HG03095 (cell line): ENCODE results near the gene C6orf141.
A peak's percentile ranks its signal among the peaks of the same experiment; 100 is the strongest.

Experiments used
- ATAC-seq: cut with Tn5 transposase; IDR thresholded peaks from one replicate; pipeline ENCODE4 v1.9.1; 2021; ENCODE audit warnings: moderate library complexity; ENCODE audit not compliant: unreplicated experiment

C6orf141 gene

DNA sequence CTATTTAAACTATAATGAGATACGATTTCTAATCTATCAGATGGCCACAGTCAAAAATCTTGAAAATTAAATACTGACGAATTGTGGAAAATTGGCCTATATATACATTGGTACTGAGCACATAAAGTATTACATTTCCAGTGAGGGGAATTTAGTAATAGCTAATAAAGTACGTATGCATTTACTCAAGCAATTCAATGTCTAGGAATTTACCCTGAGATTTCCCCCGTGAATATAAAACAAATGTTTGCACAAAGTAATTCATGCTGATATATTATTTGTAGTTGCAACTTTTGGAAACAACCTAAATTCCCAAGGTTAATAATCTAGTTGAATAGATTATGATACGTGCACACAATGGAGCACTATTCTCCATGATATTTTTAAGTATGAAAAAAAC, 14.7 kb upstream of the C6orf141 start:
- ATAC-seq = no peak

DNA sequence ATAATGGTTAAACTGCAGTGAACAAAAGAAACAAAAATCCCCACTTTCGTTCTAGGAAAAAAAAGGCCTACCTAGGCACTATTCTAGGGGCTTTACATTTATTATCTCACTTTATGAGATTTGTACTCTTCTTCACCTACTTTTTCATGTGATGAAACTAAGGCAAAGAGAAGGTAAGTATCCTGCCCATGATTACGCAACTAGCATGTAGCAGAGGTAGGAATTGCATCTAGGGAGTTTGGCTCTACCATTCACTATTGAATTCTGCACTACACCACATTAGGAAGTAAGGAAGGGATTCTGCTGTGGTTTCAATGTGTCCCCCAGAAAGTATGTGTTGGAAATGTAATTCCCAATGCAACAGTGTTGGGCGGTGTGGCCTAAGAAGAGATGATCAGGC, 11.4 kb upstream of the C6orf141 start:
- ATAC-seq = no peak

DNA sequence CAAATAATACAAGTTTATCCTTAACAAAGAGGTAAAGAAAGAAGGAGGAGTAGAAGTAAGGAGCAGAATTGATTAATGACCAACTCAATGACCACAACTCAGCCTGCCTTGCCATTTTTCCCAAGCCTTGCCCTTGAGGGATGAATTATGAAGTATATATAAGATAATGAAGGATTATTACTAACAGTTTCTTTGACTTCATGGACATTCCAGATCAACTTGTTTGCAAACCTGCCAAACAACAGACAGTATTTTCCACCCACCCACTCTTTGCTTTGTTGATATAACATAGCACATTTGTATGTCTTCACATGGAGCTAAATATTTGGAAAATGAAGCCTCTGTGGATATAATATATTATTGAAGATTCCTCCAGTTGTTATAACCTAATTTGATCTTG, 9.9 kb upstream of the C6orf141 start:
- no peak for ATAC-seq

DNA sequence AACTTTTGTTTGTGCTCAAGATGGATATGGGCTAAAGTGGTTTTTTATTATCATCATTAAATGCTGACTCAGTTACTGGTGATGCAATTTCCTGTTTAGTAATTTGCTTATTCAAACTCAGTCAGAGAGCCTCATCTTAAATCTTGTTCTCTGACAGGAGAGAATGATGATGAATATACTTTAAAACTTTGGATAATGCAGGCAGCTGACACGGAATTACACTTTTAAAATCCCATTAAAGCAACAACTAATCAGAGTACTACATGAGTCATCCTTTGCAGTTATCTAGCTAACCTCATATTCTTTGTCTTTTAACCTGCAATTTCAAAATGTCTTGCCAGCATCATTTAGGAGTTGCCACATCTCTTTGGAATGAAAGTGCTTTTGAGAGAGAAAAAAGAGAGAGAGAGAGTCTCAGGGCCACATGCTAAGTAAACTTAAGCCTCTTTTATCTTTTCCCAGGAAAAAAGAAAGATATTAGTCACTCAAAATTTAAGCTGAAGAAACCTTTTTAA, 9.2 kb upstream of the C6orf141 start:
- no peak for ATAC-seq

DNA sequence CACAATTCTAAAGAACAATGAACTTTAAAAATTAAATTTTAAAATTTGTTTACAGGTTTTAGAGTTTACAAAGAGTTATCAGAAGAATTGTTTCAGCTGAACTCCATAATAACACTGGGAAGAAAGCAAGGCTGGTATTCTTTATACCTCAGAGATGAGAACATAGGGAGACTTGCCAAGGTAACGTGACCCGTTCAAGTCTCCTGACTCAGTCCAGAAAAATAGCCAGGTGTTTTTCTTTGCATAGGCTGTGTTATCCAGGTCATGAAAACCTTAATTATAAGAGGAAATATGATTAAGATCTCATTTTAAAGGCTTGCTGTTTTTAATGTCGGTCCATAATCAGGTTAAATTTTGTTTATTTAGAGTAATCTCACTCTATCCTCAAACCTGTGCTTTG, 8.5 kb upstream of the C6orf141 start:
- ATAC-seq = no peak

DNA sequence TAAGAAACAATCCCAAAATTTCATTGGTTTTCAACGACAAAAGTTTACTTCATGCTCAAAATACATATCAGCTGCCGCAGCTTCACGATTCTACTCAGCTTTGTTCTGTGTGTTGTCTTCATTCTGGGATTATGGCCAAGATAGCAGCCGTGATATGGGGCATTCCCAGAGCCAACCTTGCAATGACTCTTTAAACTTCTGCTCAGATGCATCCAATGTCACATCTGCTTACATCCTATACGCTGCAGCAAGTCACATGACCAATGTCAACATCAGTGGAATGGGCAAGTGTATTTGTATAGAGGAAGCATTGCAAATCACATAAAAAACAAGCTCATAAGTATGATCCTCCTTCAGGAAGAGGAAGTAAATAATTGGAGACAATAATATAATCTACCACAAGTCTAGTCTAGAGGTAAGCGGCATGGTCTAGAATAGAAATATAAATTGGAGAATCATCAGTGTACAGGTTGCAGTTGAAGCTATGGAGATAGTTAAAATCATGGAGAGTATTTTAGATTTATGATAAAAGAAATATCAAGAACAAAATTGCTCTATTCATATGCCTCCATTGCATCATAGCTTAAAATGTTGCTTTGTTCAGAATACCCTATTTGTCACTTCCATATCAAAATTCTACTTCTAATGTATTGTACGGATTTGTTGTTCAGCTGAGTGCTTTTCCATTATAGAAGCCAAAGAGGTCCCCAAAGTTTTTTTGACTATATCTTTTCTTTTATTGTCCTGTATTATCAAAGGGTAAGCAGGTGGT, 7.2 kb upstream of the C6orf141 start:
- no peak for ATAC-seq

DNA sequence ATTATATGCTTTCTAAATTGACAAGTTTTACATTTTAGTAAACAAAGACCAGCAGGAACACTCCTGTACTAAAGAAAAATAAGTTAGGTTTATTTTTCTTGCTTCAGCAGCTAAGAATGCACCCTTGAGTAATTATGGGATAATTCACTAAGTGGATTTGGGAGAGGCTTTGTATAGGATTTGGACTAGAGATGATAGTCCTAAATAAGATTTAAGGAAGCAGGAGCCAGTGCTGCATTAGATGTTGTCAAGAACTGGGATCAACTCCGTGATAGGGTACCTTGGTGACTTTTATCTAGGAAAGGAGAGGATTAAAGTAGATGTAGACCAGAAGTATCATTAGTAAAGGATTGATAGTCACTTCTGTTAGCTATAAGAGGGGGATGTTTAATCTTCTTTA, 4.1 kb upstream of the C6orf141 start:
- no peak for ATAC-seq

DNA sequence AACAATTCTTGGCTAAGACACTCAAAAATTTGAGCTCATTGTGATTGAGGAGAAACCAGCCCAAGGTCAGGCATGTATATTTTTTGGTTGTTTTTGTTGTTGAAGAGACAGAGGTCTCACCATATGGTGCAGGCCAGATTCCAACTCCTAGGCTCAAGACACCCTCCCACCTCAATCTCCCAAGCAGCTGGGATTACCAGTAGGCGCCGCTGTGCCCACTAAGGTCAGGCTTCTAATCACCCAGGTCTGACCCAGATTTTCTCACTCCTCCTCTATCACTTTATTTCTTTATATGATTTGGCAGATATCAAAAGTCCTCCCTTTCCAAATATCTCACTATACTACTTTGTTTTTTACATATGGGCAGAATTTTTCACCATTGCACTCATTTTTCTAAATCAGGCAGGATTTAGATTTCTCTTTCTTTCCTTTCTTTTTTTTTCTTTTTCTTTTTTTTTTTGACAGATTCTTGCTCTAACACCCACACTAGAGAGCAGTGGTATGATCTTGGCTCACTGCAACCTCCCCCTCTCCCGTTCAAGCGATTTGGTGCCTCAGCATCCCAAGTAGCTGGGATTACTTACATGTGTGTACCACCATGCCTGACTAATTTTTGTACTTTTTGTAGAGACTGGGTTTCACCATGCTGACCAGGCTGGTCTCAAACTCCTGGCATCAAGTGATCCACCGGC, 1.7 kb upstream of the C6orf141 start:
- no peak for ATAC-seq

DNA sequence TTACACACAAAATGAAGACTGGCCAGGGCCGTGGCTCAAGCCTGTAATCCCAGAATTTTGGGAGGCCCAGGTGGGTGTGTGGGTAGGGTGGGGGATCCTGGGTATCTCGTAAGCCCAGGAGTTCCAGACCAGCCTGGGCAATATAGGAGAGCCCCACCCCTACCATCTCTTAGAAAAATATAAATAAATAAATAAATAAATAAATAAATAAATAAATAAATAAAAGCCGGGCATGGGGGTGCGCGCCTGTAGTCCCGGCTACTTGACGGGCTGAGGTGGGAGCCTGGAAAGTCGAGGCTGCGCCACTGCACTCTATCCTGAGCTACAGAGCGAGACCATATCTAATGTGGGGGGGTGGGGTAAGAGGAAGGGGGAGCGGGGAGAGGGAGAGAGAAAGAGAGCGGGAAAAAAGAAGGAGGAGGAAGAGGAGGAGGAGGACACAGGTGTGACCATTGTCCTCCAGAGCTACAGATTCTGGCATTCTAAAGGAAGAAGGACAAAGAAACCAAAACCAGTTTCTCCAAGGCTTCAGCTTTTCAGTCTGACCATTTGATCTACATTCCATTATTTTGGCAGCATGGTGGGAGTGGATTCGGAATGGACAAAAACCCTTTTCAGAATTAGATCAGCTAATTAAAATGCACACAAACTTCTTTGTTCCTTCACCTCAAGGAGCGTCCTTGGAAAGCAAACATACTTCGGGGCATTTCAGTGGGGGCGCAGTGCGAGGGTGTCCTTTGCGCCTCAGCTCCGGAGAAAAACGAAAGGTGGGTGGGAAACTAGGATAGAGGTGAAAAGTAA, 577 bp upstream of the C6orf141 start:
- ATAC-seq = no peak

DNA sequence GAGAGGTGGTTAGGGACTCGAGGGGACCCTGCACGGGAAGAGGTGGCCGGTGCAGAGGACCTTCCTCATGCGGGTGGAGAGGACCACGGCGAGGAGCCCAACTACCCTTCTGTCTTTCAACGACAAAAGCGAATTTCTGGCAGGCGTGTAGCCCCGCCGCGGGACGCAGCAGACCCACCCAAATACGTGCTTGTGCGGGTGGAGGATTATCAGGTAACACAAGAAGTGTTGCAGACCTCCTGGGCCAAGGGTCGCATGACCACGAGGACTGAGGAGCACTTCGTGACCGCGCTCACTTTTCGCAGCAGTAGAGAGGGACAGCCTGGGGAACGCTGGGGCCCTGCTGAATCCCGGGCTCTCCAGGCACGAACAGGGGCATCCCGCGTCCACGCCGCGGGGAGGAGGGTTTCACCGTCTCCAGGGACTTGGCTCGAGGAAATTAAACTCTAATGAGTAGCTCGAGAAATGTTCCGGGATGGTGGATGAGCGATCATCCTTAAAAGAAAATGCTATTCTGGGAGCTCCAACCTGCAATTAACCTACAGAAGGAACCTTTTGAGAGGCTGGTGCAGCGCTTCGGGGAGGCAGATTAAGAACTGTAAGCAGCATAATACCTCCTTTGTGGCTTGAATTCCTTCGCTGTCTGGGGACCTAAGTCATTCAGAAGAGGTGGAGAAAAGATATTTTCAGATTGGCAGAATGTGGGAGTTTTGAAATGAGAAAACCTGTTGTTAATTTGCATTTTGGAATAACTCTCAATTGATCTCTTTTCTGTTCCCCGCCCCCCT, 804 bp downstream of the C6orf141 start:
- ATAC-seq = peak; percentile 38

DNA sequence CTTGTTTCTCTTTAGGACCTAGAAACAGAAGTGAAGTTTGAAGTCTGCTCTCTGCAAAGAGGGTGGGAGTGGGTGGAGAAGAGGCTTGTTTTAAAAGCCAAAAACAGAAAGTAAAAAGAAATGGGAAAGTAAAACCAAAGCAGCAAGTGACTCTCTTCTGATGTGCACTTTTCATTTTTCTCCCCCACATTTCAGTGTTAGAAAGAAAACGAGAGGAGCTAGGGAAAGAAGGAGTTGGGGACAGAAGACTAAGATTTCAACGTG, 1.3 kb downstream of the C6orf141 start:
- peak; percentile 52 for ATAC-seq

DNA sequence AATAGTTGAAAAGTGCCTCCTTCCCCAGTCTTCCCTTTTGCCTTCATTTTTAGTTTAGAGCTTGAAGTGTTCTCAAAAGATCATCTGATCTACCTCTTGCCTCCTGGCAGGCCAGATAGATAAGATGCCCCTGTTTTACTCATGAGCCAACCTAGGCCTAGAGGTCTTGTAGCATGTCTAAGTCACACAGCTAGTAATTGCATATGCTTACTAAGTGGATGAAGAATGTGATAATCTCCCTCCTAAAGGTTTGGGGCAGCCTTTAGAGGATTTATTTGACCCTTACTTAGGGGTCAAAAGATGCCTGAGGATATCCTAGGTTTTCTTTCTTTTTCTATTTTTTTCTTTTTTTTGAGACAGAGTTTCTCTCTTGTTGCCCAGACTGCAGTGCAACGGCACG, 2.1 kb downstream of the C6orf141 start:
- ATAC-seq = no peak

DNA sequence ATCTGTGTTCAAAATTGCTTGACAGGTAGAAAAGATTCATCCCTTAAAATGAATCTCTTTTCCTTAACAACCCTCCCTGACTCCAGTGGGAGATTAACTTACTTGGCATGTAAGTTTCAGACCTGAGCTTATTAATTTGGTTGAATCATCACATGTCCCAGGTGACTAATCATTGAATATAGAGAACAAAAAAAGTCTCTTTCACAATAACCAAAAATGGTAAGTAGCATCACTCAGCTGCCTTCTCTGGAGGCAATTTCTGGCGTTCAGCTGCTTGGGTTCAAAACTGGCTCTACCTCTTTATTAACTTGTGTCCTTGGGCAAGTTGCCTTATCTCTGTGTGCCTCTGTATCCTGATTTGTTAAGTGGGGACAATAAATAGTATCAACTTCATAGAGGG, 2.9 kb downstream of the C6orf141 start:
- ATAC-seq = no peak

DNA sequence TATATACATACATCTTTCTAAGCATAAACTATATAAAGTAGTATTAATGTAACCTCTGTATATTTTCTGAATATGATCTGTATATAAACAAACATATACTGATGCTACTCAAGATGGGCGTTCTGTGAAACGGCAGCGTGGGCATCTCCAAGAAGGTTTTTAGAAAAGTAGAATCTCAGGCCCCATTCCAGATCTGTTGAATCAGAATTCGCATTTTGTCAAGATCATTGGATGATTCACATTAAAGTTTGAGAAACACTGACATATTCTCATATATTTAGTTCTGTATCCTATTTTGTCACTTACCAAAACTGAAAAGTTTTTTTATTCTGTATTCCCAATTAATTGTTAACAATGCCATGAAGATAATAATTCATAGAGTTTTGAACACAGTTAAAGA, 5.5 kb downstream of the C6orf141 start:
- no peak for ATAC-seq

DNA sequence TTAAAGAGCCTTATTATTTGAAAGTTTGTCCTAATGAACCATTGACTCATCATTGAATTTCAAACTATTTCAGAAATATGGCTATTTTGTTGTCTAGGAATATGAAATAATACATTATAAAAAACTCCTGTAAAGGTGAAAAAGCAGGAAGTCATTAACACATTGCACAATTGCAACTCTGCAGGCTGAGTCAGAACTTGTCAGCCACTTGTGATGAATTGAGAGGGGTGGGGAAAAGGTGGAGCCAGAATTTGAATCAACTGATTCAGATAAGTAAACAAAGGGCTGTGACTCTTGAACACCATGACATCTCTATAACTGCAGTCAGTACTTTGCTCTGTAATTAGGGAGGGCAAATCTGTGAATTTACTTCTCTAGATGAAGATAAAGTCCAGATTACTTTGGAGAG, 6.0 kb downstream of the C6orf141 start:
- ATAC-seq = no peak

DNA sequence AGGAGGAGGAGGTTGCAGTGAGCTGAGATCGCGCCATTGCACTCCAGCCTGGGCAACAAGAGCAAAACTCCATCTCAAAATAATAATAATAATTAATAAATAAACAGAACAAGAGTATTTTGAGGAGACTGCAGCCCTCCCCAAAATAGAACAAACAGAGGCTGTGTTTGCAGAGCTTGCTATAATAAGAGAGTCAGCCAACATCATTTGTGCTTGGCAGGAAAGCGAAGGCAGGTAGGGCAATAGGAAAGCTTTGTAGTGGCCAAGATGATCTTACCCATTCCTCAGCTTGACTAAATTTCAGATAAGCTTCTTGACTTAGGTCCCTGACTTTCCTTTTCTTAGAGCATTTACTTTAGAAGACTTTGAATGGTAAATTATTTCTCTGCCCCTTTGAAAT, 6.7 kb downstream of the C6orf141 start:
- no peak for ATAC-seq

DNA sequence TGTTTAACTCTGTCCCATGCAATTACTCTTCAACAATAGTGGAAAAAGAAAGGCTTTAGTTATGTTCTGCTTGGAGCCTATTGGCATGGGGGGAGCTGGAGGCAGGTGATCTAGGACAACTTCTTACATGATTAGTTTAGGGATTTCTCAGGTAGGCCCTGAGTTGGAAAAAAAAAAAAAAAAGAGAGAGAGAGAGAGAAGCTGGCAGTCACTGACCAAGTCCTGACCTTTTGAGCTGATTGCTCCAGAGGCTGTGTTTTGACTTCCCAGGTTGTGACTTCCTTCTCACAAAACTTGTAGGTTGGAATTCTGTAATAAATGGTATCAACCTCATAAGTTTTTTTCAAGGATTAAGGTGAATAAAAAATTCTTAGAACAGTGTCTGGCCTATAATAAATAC, 7.8 kb downstream of the C6orf141 start:
- ATAC-seq = no peak

DNA sequence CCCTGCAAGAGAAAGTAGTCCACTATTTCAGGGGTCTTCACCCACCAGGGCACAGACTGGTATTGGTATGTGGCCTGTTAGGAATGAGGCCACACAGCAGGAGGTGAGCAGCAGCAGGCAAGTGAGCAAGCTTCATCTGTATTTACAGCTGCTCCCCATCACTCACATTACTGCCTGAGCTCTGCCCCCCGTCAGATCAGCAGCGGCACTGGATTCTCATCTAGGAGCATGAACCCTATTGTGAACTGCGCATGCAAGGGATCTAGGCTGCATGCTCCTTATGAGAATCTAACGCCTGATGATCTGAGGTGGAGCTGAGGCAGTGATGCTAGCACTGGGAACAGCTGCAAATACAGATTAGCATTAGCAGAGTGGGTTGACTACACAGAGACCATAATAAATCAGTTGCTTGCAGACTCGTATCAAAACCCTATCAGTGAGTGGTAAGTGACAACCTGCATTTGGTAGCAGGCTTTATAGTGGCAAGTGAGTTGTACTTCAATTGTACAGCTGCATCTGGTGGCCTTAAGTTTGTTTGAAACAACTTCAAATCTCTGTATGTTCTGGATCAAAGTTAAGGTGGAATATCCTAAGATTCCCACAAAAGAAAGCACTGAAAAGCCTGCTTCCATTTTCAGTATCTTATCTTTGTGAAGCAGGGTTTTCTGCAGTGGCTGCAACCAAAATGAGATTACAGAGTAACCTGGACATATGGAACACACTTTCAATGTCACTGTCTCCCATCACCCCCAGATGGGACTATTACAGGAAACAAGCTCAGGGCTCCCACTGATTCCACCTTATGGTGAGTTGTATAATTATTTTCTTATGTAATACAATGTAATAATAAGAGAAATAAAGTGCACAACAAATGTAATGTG, 12.8 kb downstream of the C6orf141 start:
- no peak for ATAC-seq

DNA sequence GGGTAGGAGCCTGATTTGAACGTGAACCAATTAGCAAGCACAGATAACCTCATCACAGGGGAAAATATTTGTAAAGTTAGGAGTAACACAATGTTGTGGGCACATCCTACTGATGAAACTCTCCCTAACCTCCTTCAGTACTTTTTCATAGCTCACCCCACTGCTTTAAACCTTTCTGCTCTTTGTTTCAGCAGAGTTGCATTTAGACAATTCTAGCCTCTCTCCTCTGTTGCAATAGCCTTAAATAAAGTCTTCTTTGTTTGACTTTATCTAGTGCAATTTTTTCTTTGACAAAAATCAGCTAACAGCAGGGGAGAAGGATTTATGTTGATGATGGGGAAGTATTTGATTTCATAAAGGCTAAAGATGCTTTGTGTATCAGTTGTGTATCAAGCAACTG, 14.1 kb downstream of the C6orf141 start:
- ATAC-seq = no peak

DNA sequence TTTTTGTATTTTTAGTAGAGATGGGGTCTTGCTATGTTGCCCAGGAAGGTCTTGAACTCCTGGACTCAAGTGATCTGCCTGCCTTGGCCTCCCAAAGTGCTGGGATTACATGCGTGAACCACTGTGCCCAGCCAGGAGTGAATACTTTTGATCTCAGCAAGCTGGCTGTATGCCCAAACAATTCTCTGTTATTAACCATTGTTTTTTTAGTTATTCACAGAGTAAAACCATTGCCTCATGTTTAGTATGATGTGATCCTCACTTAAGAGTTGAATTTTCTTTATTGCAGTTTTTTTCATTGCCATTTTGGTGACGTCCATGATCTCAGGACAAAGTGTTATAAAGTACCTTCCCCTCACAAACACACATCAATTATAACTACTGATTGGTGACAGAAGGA, 14.8 kb downstream of the C6orf141 start:
- no peak for ATAC-seq
